A673 (cell line): ENCODE results near the gene NSD1.

Experiments used
- EZH2 ChIP-seq: fragments of 200-600 bp; sonication (generic); IDR thresholded peaks from 2 replicates; pipeline ENCODE4 v1.6.1; 2017; ENCODE audit warnings: borderline replicate concordance, low read depth, mild to moderate bottlenecking, mixed read lengths, antibody characterized with exemption, low read length; ENCODE audit not compliant: poor library complexity, severe bottlenecking
- TF ChIP-seq, protein P1 (sequence below): fragments of 300-800, 200-600 bp; sonication (generic); conservative IDR thresholded peaks from 2 replicates; pipeline ENCODE4 v1.5.1; 2017; ENCODE audit warnings: low read depth, mild to moderate bottlenecking, antibody characterized with exemption, low read length, moderate library complexity, mixed read lengths

GRCh38 chr5:177142778-177143177 lies 9.2 kb downstream of the NSD1 start:
- no peak for TF ChIP-seq EZH2
- TF ChIP-seq, protein P1, sequence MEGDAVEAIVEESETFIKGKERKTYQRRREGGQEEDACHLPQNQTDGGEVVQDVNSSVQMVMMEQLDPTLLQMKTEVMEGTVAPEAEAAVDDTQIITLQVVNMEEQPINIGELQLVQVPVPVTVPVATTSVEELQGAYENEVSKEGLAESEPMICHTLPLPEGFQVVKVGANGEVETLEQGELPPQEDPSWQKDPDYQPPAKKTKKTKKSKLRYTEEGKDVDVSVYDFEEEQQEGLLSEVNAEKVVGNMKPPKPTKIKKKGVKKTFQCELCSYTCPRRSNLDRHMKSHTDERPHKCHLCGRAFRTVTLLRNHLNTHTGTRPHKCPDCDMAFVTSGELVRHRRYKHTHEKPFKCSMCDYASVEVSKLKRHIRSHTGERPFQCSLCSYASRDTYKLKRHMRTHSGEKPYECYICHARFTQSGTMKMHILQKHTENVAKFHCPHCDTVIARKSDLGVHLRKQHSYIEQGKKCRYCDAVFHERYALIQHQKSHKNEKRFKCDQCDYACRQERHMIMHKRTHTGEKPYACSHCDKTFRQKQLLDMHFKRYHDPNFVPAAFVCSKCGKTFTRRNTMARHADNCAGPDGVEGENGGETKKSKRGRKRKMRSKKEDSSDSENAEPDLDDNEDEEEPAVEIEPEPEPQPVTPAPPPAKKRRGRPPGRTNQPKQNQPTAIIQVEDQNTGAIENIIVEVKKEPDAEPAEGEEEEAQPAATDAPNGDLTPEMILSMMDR, result no peak
